Measurements from ENCODE around the gene CTNNA3.

Gene CTNNA3

GRCh38 chr10:67114945-67115344 lies 581.0 kb downstream of the CTNNA3 start:
- no peak for DNase-seq (ENCODE audit: low spot score)

GRCh38 chr10:67112765-67113164 lies 583.2 kb downstream of the CTNNA3 start:
- DNase-seq (ENCODE audit: low spot score): no peak

- DNase-seq (ENCODE audit: low spot score): no peak
Measured at GRCh38 chr10:67110286-67110685, 585.7 kb downstream of the CTNNA3 start.

- DNase-seq (ENCODE audit: low spot score): no peak
Measured at GRCh38 chr10:67107670-67108069, 588.3 kb downstream of the CTNNA3 start.

GRCh38 chr10:67100951-67101350 lies 595.0 kb downstream of the CTNNA3 start:
- no peak for DNase-seq (ENCODE audit: low spot score)

GRCh38 chr10:67098461-67098860 lies 597.5 kb downstream of the CTNNA3 start:
- DNase-seq (ENCODE audit: low spot score): no peak

- no peak for DNase-seq (ENCODE audit: low spot score)
Measured at GRCh38 chr10:67095531-67095930, 600.5 kb downstream of the CTNNA3 start.

- DNase-seq (ENCODE audit: low spot score): no peak
Measured at GRCh38 chr10:67088036-67088435, 608.0 kb downstream of the CTNNA3 start.

- no peak for DNase-seq (ENCODE audit: low spot score)
Measured at GRCh38 chr10:67087135-67087425, 608.9 kb downstream of the CTNNA3 start.

GRCh38 chr10:67086327-67087134 lies 609.5 kb downstream of the CTNNA3 start:
- no peak for DNase-seq (ENCODE audit: low spot score)

GRCh38 chr10:67079126-67079525 lies 616.9 kb downstream of the CTNNA3 start:
- DNase-seq (ENCODE audit: low spot score): no peak

GRCh38 chr10:67077376-67077775 lies 618.6 kb downstream of the CTNNA3 start:
- no peak for DNase-seq (ENCODE audit: low spot score)

GRCh38 chr10:67076144-67076543 lies 619.9 kb downstream of the CTNNA3 start:
- DNase-seq (ENCODE audit: low spot score): no peak

- DNase-seq (ENCODE audit: low spot score): no peak
Measured at GRCh38 chr10:67075491-67075971, 620.5 kb downstream of the CTNNA3 start.

GRCh38 chr10:67072654-67073053 lies 623.3 kb downstream of the CTNNA3 start:
- no peak for DNase-seq (ENCODE audit: low spot score)

- DNase-seq (ENCODE audit: low spot score): no peak
Measured at GRCh38 chr10:67050415-67050814, 645.6 kb downstream of the CTNNA3 start.

GRCh38 chr10:67049988-67050387 lies 646.0 kb downstream of the CTNNA3 start:
- no peak for DNase-seq (ENCODE audit: low spot score)

- DNase-seq (ENCODE audit: low spot score): no peak
Measured at GRCh38 chr10:67046507-67046906, 649.5 kb downstream of the CTNNA3 start.

- no peak for DNase-seq (ENCODE audit: low spot score)
Measured at GRCh38 chr10:67045404-67045803, 650.6 kb downstream of the CTNNA3 start.

GRCh38 chr10:67043041-67043440 lies 653.0 kb downstream of the CTNNA3 start:
- DNase-seq (ENCODE audit: low spot score): no peak

- DNase-seq (ENCODE audit: low spot score): no peak
Measured at GRCh38 chr10:67036808-67037207, 659.2 kb downstream of the CTNNA3 start.

GRCh38 chr10:67033878-67034277 lies 662.1 kb downstream of the CTNNA3 start:
- DNase-seq (ENCODE audit: low spot score): no peak

GRCh38 chr10:67022099-67022498 lies 673.9 kb downstream of the CTNNA3 start:
- no peak for DNase-seq (ENCODE audit: low spot score)

GRCh38 chr10:67017218-67017617 lies 678.8 kb downstream of the CTNNA3 start:
- DNase-seq (ENCODE audit: low spot score): no peak
